NCI-H2227 treated with DMSO at 0.1 percent for 48 hours (cell line): ENCODE data around the gene MARS1.
A peak's percentile ranks its signal among the peaks of the same experiment; 100 is the strongest.

Source experiments
- DNase-seq: peaks from one replicate; lab custom pipeline; 2025; lab: John Stamatoyannopoulos, UW

Gene MARS1

GRCh38 chr12:57473392-57473791, 14.5 kb upstream of the MARS1 start:
- no peak for DNase-seq

- DNase-seq, result no peak
Measured at GRCh38 chr12:57473886-57474285, 14.0 kb upstream of the MARS1 start.

GRCh38 chr12:57474430-57474829, 13.4 kb upstream of the MARS1 start:
- DNase-seq, result no peak

- DNase-seq, result no peak
Measured at GRCh38 chr12:57474862-57475261, 13.0 kb upstream of the MARS1 start.

- no peak for DNase-seq
Measured at GRCh38 chr12:57475271-57476161, 12.4 kb upstream of the MARS1 start.

- no peak for DNase-seq
Measured at GRCh38 chr12:57476162-57476992, 11.5 kb upstream of the MARS1 start.

GRCh38 chr12:57476993-57477709, 10.7 kb upstream of the MARS1 start:
- no peak for DNase-seq

GRCh38 chr12:57477710-57478681, 9.9 kb upstream of the MARS1 start:
- DNase-seq, result no peak

- DNase-seq, result no peak
Measured at GRCh38 chr12:57479043-57479375, 8.9 kb upstream of the MARS1 start.

GRCh38 chr12:57479376-57480115, 8.3 kb upstream of the MARS1 start, which contains the start of gene ARHGAP9:
Gene ARHGAP9 (minus strand): TSS chr12:57479866. CDS start chr12:57479406, 460 bp downstream.
- DNase-seq, result no peak

GRCh38 chr12:57481671-57482070, 6.2 kb upstream of the MARS1 start:
- no peak for DNase-seq

GRCh38 chr12:57483466-57483865, 4.4 kb upstream of the MARS1 start:
- DNase-seq, result no peak

GRCh38 chr12:57485695-57486094, 2.2 kb upstream of the MARS1 start:
- DNase-seq, result no peak

GRCh38 chr12:57487055-57487596, 742 bp upstream of the MARS1 start:
- DNase-seq, result no peak

GRCh38 chr12:57488402-57489156, 711 bp downstream of the MARS1 start:
- DNase-seq, result peak; percentile 4

GRCh38 chr12:57489157-57489641, 1.3 kb downstream of the MARS1 start:
- DNase-seq, result no peak

- DNase-seq, result no peak
Measured at GRCh38 chr12:57490126-57490525, 2.3 kb downstream of the MARS1 start.

- DNase-seq, result no peak
Measured at GRCh38 chr12:57491393-57492280, 3.8 kb downstream of the MARS1 start.
